Measurements from ENCODE around the gene OTOP2.

GRCh38 chr17:74901353-74902135 is 22.5 kb upstream of the OTOP2 start:
- TF ChIP-seq POLR2A (IDR thresholded peaks at IDR 0.05): no peak
- no peak for TF ChIP-seq CTCF (IDR thresholded peaks at IDR 0.05)
- TF ChIP-seq POLR2AphosphoS5 (IDR thresholded peaks at IDR 0.05; ENCODE audit: insufficient read depth in 1 of 2, low read depth in 1 of 2): no peak
